B cell (primary cell): Measurements from ENCODE around the gene SOX15. TPM values are rescaled to one million over a fixed set of nuclear protein-coding genes. Genes with fewer than 3 reads are reported as not detected.

Experiments used
- ATAC-seq: fragments of 200-7000 bp; cut with Tn5 transposase; one replicate; pipeline ENCODE4 v1.10.0; 2021; ENCODE audit warnings: low read depth, mild to moderate bottlenecking, moderate number of reproducible peaks, moderate library complexity
- CTCF ChIA-PET: fragments of 350-600 bp; sonication (Branson Sonifier 250); formaldehyde crosslinking; loops from one replicate; lab custom pipeline; 2021; ENCODE audit warnings: antibody characterized with exemption, inconsistent platforms; lab: Charles Lee
- POLR2A ChIA-PET: fragments of 350-600 bp; sonication (Branson Sonifier 250); formaldehyde crosslinking; loops from one replicate; lab custom pipeline; 2021; ENCODE audit warnings: antibody characterized with exemption; lab: Charles Lee
- DNase-seq: peaks from one replicate; pipeline ENCODE4 v3.0.0; 2013
- H2AFZ ChIP-seq: 2 replicates; pipeline ENCODE4 v1.6.1; 2012; ENCODE audit warnings: mild to moderate bottlenecking, low read depth, low read length; ENCODE audit not compliant: insufficient read depth, poor library complexity, severe bottlenecking
- H3K27ac ChIP-seq, 2 donors: 1 replicate in 1 of 2; 2 replicates in 1 of 2; pipeline ENCODE4 v1.5.1; 2012 to 2013; ENCODE audit warnings: low read length in 2 of 2, mild to moderate bottlenecking in 2 of 2, moderate library complexity in 1 of 2
- H3K27me3 ChIP-seq, 4 experiments: fragments of 200-600 bp in 1 of 4; sonication (generic) in 1 of 4; replicated peaks in 1 of 4; 1 replicate in 2 of 4; 2 replicates in 2 of 4; pipeline versions ENCODE4 v1.6.1 to v1.7.0; 2013 to 2016; ENCODE audit warnings: low read length in 3 of 4, mild to moderate bottlenecking in 2 of 4, mixed read lengths in 1 of 4, moderate library complexity in 1 of 4; ENCODE audit not compliant: insufficient read depth in 4 of 4, control insufficient read depth in 3 of 4; ENCODE audit errors: control extremely low read depth in 1 of 4
- H3K36me3 ChIP-seq, 2 experiments: replicated peaks in 1 of 2; 1 replicate in 1 of 2; 2 replicates in 1 of 2; pipeline versions ENCODE4 v1.6.1 to v1.7.1; 2013; ENCODE audit warnings: low read length in 1 of 2; ENCODE audit not compliant: insufficient read depth in 2 of 2, control insufficient read depth in 1 of 2; ENCODE audit errors: control extremely low read depth in 1 of 2, extremely low read depth in 1 of 2
- H3K4me1 ChIP-seq, 2 donors: fragments of 200-600 bp in 1 of 2; sonication (generic) in 1 of 2; 1 replicate in 1 of 2; 2 replicates in 1 of 2; pipeline versions ENCODE4 v1.5.1 to v1.6.1; 2013 to 2017; ENCODE audit warnings: low read length in 2 of 2; ENCODE audit not compliant: control insufficient read depth in 2 of 2, insufficient read depth in 2 of 2
- H3K4me2 ChIP-seq: replicated peaks from 2 replicates; pipeline ENCODE3; 2012; ENCODE audit warnings: mild to moderate bottlenecking, low read depth, low read length; ENCODE audit not compliant: poor library complexity, severe bottlenecking
- H3K4me3 ChIP-seq, 5 experiments: fragments of 200-600 bp in 1 of 5; sonication (generic) in 1 of 5; 1 replicate in 3 of 5; 2 replicates in 2 of 5; pipeline versions ENCODE4 v1.5.1 to v1.7.0; 2011 to 2016; ENCODE audit warnings: low read length in 4 of 5, mild to moderate bottlenecking in 4 of 5, low read depth in 2 of 5, control low read depth in 1 of 5, moderate library complexity in 1 of 5; ENCODE audit not compliant: insufficient read depth in 1 of 5; ENCODE audit errors: control extremely low read depth in 1 of 5, extremely low read depth in 1 of 5
- H3K79me2 ChIP-seq: fragments of 200-600 bp; sonication (generic); one replicate; pipeline ENCODE4 v1.6.0; 2016; ENCODE audit warnings: low read length; ENCODE audit not compliant: control insufficient read depth, insufficient read depth
- H3K9ac ChIP-seq: fragments of 200-600 bp; sonication (generic); 2 replicates; pipeline ENCODE4 v1.6.1; 2017; ENCODE audit warnings: mild to moderate bottlenecking, low read length, moderate library complexity
- H3K9me3 ChIP-seq, 3 donors: one replicate each; pipeline versions ENCODE4 v1.6.1 to v1.7.1; 2013; ENCODE audit warnings: low read length in 2 of 3; ENCODE audit not compliant: control insufficient read depth in 2 of 3, insufficient read depth in 1 of 3; ENCODE audit errors: control extremely low read depth in 1 of 3
- H4K20me1 ChIP-seq: 2 replicates; pipeline ENCODE4 v1.6.0; 2012; ENCODE audit warnings: mild to moderate bottlenecking, low read length; ENCODE audit not compliant: insufficient read depth, control insufficient read depth, poor library complexity, severe bottlenecking
- H3K27ac Mint-ChIP-seq: one replicate; pipeline ENCODE4 v1.8.0; 2021; ENCODE audit warnings: mixed read lengths
- H3K27me3 Mint-ChIP-seq: one replicate; pipeline ENCODE4 v1.8.0; 2021; ENCODE audit warnings: mixed read lengths
- H3K4me1 Mint-ChIP-seq: one replicate; pipeline ENCODE4 v1.8.0; 2021; ENCODE audit warnings: mixed read lengths
- H3K4me3 Mint-ChIP-seq: one replicate; pipeline ENCODE4 v1.8.0; 2021; ENCODE audit warnings: mixed read lengths
- H3K9me3 Mint-ChIP-seq: one replicate; pipeline ENCODE4 v1.8.0; 2022; ENCODE audit warnings: mixed read lengths; ENCODE audit not compliant: insufficient read depth
- EZH2 ChIP-seq: IDR thresholded peaks from 2 replicates; pipeline ENCODE4 v1.6.1; 2012; ENCODE audit warnings: borderline replicate concordance, low read depth, mild to moderate bottlenecking, moderate library complexity, low read length; ENCODE audit not compliant: insufficient read depth, poor library complexity, severe bottlenecking
- WGBS: methylation state at CpG from one replicate; pipeline ENCODE4 v1.1.5; 2013; ENCODE audit warnings: missing lambda C conversion rate; ENCODE audit not compliant: insufficient coverage; 5-methylcytosine and 5-hydroxymethylcytosine counted together
- intact Hi-C: fragments of 100-400 bp; cut with micrococcal nuclease; formaldehyde crosslinking; loops from one replicate; pipeline ENCODE4 v1.10.0; 2022
- polyA plus RNA-seq: library from polyadenylated mRNA; depleted of rRNA; stranded (reverse); fragments of >200 nt; gene quantifications from 2 replicates; pipeline ENCODE4 v1.2.3, GENCODE V29; 2012
- total RNA-seq, 2 donors: library from RNA; stranded (reverse); fragments of 120-200 nt in 1 of 2; gene quantifications; 1 replicate in 1 of 2; 2 replicates in 1 of 2; pipeline versions ENCODE4 v1.2.3 to v1.2.4, GENCODE V29; 2013 to 2022
- TF ChIP-seq, protein P1 (sequence below): fragments of 200-600 bp; IDR thresholded peaks from one replicate; pipeline ENCODE4 v1.8.0; 2022; ENCODE audit warnings: antibody characterized with exemption, mild to moderate bottlenecking

The SOX15 gene
- total and polyA plus RNA-seq, 2 donors (not counting 1 experiment from before 2014, with no cell fraction given): 0.18 to 0.96 TPM

DNA sequence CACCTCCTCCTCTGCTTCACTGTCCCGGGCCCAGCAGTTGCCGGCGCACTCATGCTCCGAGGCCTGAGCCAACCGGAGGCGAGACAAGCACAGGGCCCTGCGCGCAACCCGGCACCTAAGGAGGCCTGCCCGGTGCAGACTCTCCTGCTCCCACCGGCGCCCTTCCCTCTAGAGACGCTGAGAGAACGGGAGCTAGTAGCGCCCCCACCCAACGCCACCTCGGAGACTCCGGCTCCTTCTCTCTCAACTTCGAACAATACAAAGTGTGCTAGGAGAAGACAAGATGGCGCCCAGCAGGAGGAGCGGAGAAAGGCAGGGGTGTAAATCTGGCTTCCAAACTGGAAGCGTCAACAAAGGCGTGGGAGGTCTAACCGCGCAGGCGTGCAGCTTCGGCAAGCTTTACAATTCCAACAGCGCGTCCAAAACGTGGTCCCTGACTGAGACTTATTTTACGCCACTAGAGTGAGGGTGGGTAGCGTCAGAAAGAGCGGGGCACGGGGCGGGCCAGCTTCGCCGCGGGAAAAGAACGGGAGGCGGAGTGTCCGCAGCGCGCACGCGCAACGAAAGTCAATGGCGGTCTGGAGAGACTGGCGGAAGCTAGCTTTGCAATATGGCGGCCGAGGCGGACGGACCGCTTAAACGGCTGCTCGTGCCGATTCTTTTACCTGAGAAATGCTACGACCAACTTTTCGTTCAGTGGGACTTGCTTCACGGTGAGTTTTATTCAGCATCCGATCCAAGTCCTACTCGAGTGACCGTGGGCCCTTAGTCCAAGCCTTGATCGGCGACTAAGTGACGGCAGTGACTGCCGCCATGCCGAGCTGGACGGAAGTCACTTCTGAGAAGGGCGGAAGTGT lies 6.4 kb downstream of the SOX15 start, which contains the start of gene MPDU1:
MPDU1 (plus strand) TSS at position 600 of the 857 bp plus-strand sequence; CDS start at position 611, 11 bp downstream.
- peaks cover 7% of the 10 kb centered on the region for H4K20me1 ChIP-seq
- POLR2A ChIA-PET: interaction anchor here (0.6 to 2.4 kb wide), 15 partner anchors 9 to 275 kb away, joined by 3 to 25 read pairs (median 5); partner anchors contain the start of genes ACAP1, FXR2, SAT2 and SENP3
- H3K27ac ChIP-seq: peak within 1 kb of the TSS; percentile 91 to 95
- peak within 1 kb of the TSS; percentile 77 to 96 (median 86) for H3K4me3 ChIP-seq
- no peaks in the 10 kb centered on the region for H3K27me3 ChIP-seq
- peak within 1 kb of the TSS; percentile 100 for H3K27ac Mint-ChIP-seq
- intact Hi-C loops: loop anchor here (1.0 to 10.0 kb wide), 5 partner anchors 11 to 539 kb away; partner anchors contain the start of genes FXR2, SENP3 and SLC16A11
- peaks cover 0 to 27% of the 10 kb centered on the region in 2 experiments for H3K36me3 ChIP-seq
- ATAC-seq (peak; percentile 78), DNase-seq (peak; percentile 98)
- peak within 1 kb of the TSS; percentile 85 for H3K9ac ChIP-seq
- H3K4me1 ChIP-seq: peaks cover 48 to 68% of the 10 kb centered on the region in 2 donors
- H3K4me2 ChIP-seq: peak within 1 kb of the TSS; percentile 78
- H3K27me3 Mint-ChIP-seq: no peaks in the 10 kb centered on the region
- peak within 1 kb of the TSS; percentile 86 for H2AFZ ChIP-seq
- TF ChIP-seq EZH2: no peak
- TF ChIP-seq, protein P1, sequence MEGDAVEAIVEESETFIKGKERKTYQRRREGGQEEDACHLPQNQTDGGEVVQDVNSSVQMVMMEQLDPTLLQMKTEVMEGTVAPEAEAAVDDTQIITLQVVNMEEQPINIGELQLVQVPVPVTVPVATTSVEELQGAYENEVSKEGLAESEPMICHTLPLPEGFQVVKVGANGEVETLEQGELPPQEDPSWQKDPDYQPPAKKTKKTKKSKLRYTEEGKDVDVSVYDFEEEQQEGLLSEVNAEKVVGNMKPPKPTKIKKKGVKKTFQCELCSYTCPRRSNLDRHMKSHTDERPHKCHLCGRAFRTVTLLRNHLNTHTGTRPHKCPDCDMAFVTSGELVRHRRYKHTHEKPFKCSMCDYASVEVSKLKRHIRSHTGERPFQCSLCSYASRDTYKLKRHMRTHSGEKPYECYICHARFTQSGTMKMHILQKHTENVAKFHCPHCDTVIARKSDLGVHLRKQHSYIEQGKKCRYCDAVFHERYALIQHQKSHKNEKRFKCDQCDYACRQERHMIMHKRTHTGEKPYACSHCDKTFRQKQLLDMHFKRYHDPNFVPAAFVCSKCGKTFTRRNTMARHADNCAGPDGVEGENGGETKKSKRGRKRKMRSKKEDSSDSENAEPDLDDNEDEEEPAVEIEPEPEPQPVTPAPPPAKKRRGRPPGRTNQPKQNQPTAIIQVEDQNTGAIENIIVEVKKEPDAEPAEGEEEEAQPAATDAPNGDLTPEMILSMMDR: no peak
- peaks cover 57% of the 10 kb centered on the region for H3K4me1 Mint-ChIP-seq
- H3K79me2 ChIP-seq: peaks cover 48% of the 10 kb centered on the region
- WGBS: 20% methylated on average over 61 of the region's 69 CpGs
- H3K9me3 Mint-ChIP-seq: no peaks in the 10 kb centered on the region
- CTCF ChIA-PET: interaction anchor here (0.7 to 7.9 kb wide), 12 partner anchors 8 to 539 kb away, joined by 3 to 111 read pairs (median 4); partner anchors contain the start of genes SENP3, TNFSF12, TNFSF13 and TP53
- no peaks in the 10 kb centered on the region for H3K9me3 ChIP-seq
- peak within 1 kb of the TSS; percentile 100 for H3K4me3 Mint-ChIP-seq
